HFF-Myc (cell line): ENCODE results near the gene PAH.

Experiments
- DNase-seq: peaks from one replicate; pipeline ENCODE4 v3.0.0-alpha.2; 2011; ENCODE audit warnings: low read depth; ENCODE audit errors: extremely low read depth
- H3K4me3 ChIP-seq: replicated peaks from 2 replicates; pipeline ENCODE4 v1.5.1; 2011; ENCODE audit warnings: low read depth, mild to moderate bottlenecking, control low read depth, low read length
- CTCF ChIP-seq: IDR thresholded peaks from 2 replicates; pipeline ENCODE4 v1.5.1; 2012; ENCODE audit warnings: mild to moderate bottlenecking, low read depth, low read length, control low read depth; ENCODE audit errors: missing control alignments

Gene PAH

GRCh38 chr12:102950950-102951619, 34.0 kb upstream of the PAH start:
- no peak for DNase-seq
- no peak for TF ChIP-seq CTCF
- H3K4me3 ChIP-seq, result no peak overlapping the region

- H3K4me3 ChIP-seq, result no peak overlapping the region
- TF ChIP-seq CTCF, result no peak
- DNase-seq, result no peak
These were observed 33.3 kb upstream of the PAH start for GRCh38 chr12:102950107-102950949.

GRCh38 chr12:102948941-102949352, 31.9 kb upstream of the PAH start:
- peak; percentile 88 for TF ChIP-seq CTCF
- DNase-seq, result no peak
- H3K4me3 ChIP-seq, result no peak overlapping the region

- DNase-seq, result no peak
- no peak overlapping the region for H3K4me3 ChIP-seq
- TF ChIP-seq CTCF, result no peak
These were observed 29.0 kb upstream of the PAH start for GRCh38 chr12:102946042-102946441.

GRCh38 chr12:102939670-102940222, 22.7 kb upstream of the PAH start:
- TF ChIP-seq CTCF, result no peak
- DNase-seq, result no peak
- no peak overlapping the region for H3K4me3 ChIP-seq

GRCh38 chr12:102939059-102939458, 22.0 kb upstream of the PAH start:
- TF ChIP-seq CTCF, result no peak
- H3K4me3 ChIP-seq, result no peak overlapping the region
- no peak for DNase-seq
